WI38 (cell line): Measurements from ENCODE around the gene SIKE1.

Experiments
- H3K4me3 ChIP-seq: 2 replicates; pipeline ENCODE4 v1.5.1; 2011; ENCODE audit warnings: low read depth, mild to moderate bottlenecking, control low read depth, low read length
- TF ChIP-seq, protein P1 (sequence below): IDR thresholded peaks from 2 replicates; pipeline ENCODE4 v1.5.1; 2012; ENCODE audit warnings: low read depth, mild to moderate bottlenecking, control low read depth, low read length

The SIKE1 gene

DNA sequence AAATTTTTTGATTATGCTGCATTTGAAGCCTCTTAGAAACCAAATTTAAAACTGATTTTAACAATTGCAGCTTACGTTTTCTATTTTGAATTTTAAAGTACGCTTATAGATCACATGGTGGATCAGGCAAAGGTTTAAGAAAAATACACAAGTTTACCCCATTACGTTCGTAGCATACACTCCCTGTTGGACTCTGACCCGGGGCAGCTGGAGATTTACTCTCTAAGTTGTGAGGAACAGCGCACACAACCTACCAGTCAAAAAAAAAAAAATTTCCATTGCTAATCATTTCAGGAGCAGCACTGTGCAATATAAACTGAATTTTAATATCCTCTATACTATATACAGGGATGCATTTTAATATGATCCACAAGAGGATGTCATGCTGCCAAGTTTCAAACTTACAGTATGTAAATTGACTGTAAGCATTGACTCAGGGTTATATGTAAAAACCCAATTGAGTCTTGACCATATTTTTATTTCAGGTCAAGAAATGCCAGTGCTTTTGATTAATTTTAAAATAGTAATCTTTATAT, 43.1 kb downstream of the SIKE1 start:
- TF ChIP-seq, protein P1, sequence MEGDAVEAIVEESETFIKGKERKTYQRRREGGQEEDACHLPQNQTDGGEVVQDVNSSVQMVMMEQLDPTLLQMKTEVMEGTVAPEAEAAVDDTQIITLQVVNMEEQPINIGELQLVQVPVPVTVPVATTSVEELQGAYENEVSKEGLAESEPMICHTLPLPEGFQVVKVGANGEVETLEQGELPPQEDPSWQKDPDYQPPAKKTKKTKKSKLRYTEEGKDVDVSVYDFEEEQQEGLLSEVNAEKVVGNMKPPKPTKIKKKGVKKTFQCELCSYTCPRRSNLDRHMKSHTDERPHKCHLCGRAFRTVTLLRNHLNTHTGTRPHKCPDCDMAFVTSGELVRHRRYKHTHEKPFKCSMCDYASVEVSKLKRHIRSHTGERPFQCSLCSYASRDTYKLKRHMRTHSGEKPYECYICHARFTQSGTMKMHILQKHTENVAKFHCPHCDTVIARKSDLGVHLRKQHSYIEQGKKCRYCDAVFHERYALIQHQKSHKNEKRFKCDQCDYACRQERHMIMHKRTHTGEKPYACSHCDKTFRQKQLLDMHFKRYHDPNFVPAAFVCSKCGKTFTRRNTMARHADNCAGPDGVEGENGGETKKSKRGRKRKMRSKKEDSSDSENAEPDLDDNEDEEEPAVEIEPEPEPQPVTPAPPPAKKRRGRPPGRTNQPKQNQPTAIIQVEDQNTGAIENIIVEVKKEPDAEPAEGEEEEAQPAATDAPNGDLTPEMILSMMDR, result no peak
- no peak overlapping the region for H3K4me3 ChIP-seq

DNA sequence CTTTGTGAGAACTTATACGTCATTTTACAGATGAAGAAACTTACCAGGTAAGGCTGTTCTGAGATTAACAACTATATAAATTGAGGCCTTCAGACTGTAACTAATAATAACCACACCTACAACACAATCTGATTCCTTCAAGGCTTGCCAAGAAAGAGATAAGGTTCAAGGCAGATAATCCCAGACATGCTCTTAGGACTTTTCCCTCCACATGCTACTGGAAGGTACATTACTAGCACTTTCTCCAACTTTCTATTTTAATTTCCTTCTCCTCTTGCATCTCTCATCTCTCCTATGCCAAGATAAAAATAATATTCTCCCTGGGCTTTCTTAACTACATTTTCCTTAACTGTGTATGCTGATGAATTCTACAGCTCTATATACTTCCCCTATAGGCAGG, 45.0 kb downstream of the SIKE1 start:
- H3K4me3 ChIP-seq, result no peak overlapping the region
- TF ChIP-seq, protein P1, result no peak

- H3K4me3 ChIP-seq, result no peak overlapping the region
- TF ChIP-seq, protein P1, result no peak
Observed at GRCh38 chr1:114729782-114730181, 50.7 kb downstream of the SIKE1 start.

GRCh38 chr1:114728553-114728952, 51.9 kb downstream of the SIKE1 start:
- H3K4me3 ChIP-seq, result no peak overlapping the region
- TF ChIP-seq, protein P1, result no peak

GRCh38 chr1:114725230-114725629, 55.3 kb downstream of the SIKE1 start:
- TF ChIP-seq, protein P1, result no peak

GRCh38 chr1:114723915-114724314, 56.6 kb downstream of the SIKE1 start:
- no peak overlapping the region for H3K4me3 ChIP-seq
- TF ChIP-seq, protein P1, result no peak

More at GRCh38 chr1:114725230-114725629, 55.3 kb downstream of the SIKE1 start:
- H3K4me3 ChIP-seq, result no peak overlapping the region

DNA sequence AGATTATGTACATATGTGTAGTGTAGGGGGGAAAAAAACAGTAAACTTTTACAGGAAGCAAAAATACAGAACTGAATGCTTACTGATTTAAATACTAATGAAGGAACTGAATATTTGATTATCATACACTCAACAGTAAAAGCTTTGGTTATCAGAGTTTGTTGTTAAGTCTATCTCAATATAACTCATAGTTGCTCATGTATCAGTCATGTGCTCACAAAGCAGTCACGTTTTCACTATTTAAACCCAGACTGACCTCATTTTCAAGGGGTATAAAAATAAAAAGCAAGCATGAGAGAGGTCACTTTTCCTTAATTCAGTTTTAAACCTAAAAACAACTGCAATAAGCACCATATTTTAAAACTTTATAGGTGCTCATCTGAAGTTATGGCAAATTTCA, 57.0 kb downstream of the SIKE1 start:
- no peak overlapping the region for H3K4me3 ChIP-seq
- TF ChIP-seq, protein P1, result no peak
